ENCODE measurements around the gene MYOZ3.

- TF ChIP-seq, protein P1, sequence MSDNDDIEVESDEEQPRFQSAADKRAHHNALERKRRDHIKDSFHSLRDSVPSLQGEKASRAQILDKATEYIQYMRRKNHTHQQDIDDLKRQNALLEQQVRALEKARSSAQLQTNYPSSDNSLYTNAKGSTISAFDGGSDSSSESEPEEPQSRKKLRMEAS (IDR thresholded peaks at IDR 0.05) = no peak
- TF ChIP-seq SP1 (IDR thresholded peaks at IDR 0.05) (no peak), JUND (IDR thresholded peaks at IDR 0.05) (no peak), CTCF (IDR thresholded peaks at IDR 0.05; ENCODE audit: low read depth, low read length, missing input control) (no peak), TAF1 (conservative IDR thresholded peaks at IDR 0.05) (no peak), RAD21 (IDR thresholded peaks at IDR 0.05) (no peak), HNF4A (conservative IDR thresholded peaks at IDR 0.05) (no peak), YY1 (IDR thresholded peaks at IDR 0.05) (no peak), FOXA2 (IDR thresholded peaks at IDR 0.05) (no peak), GABPA (IDR thresholded peaks at IDR 0.05 in 1 of 2, conservative IDR thresholded peaks at IDR 0.05 in 1 of 2) (no peak)
- TF ChIP-seq, protein P2, sequence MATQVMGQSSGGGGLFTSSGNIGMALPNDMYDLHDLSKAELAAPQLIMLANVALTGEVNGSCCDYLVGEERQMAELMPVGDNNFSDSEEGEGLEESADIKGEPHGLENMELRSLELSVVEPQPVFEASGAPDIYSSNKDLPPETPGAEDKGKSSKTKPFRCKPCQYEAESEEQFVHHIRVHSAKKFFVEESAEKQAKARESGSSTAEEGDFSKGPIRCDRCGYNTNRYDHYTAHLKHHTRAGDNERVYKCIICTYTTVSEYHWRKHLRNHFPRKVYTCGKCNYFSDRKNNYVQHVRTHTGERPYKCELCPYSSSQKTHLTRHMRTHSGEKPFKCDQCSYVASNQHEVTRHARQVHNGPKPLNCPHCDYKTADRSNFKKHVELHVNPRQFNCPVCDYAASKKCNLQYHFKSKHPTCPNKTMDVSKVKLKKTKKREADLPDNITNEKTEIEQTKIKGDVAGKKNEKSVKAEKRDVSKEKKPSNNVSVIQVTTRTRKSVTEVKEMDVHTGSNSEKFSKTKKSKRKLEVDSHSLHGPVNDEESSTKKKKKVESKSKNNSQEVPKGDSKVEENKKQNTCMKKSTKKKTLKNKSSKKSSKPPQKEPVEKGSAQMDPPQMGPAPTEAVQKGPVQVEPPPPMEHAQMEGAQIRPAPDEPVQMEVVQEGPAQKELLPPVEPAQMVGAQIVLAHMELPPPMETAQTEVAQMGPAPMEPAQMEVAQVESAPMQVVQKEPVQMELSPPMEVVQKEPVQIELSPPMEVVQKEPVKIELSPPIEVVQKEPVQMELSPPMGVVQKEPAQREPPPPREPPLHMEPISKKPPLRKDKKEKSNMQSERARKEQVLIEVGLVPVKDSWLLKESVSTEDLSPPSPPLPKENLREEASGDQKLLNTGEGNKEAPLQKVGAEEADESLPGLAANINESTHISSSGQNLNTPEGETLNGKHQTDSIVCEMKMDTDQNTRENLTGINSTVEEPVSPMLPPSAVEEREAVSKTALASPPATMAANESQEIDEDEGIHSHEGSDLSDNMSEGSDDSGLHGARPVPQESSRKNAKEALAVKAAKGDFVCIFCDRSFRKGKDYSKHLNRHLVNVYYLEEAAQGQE (IDR thresholded peaks at IDR 0.05) = no peak
- TF ChIP-seq, protein P3, sequence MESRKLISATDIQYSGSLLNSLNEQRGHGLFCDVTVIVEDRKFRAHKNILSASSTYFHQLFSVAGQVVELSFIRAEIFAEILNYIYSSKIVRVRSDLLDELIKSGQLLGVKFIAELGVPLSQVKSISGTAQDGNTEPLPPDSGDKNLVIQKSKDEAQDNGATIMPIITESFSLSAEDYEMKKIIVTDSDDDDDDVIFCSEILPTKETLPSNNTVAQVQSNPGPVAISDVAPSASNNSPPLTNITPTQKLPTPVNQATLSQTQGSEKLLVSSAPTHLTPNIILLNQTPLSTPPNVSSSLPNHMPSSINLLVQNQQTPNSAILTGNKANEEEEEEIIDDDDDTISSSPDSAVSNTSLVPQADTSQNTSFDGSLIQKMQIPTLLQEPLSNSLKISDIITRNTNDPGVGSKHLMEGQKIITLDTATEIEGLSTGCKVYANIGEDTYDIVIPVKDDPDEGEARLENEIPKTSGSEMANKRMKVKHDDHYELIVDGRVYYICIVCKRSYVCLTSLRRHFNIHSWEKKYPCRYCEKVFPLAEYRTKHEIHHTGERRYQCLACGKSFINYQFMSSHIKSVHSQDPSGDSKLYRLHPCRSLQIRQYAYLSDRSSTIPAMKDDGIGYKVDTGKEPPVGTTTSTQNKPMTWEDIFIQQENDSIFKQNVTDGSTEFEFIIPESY (IDR thresholded peaks at IDR 0.05) = no peak
These were observed 32.0 kb upstream of the MYOZ3 start for GRCh38 chr5:150628936-150629485.

Measured in liver (tissue), 3 donors.